SK-N-SH (cell line): Measurements from ENCODE around the gene OGG1. TPM values are rescaled to one million over a fixed set of nuclear protein-coding genes. Genes with fewer than 3 reads are reported as not detected.

Experiments
- CTCF ChIA-PET: fragments of 300-600, 350-600 bp; formaldehyde crosslinking; extraction: SDS; loops from one replicate; lab custom pipeline; 2021; lab: Yijun Ruan, JAX
- POLR2A ChIA-PET: fragments of 350-600 bp; sonication (Branson Sonifier 250); formaldehyde crosslinking; extraction: SDS; loops from one replicate; lab custom pipeline; 2020; ENCODE audit warnings: antibody characterized with exemption, inconsistent platforms; lab: Yijun Ruan, JAX
- DNase-seq: peaks from one replicate; pipeline ENCODE4 v3.0.0; 2012
- H2AFZ ChIP-seq: fragments of 200-600 bp; sonication (generic); 2 replicates; pipeline ENCODE4 v1.8.1; 2016; ENCODE audit warnings: antibody characterized with exemption, mild to moderate bottlenecking, low read depth
- H3F3A ChIP-seq: fragments of 200-600 bp; sonication (generic); replicated peaks from 2 replicates; pipeline ENCODE3; 2016; ENCODE audit warnings: antibody characterized with exemption, mild to moderate bottlenecking; ENCODE audit not compliant: insufficient read depth
- H3K27ac ChIP-seq, 2 experiments: fragments of 200-500 bp in 1 of 2; fragments of 200-600 bp in 1 of 2; sonication (Bioruptor generic) in 1 of 2; sonication (generic), shearing (Covaris generic) in 1 of 2; 2 replicates each; pipeline versions ENCODE4 v1.5.1 to v1.6.1; 2014 to 2016; ENCODE audit warnings: low read depth in 2 of 2, inconsistent platforms in 1 of 2, low read length in 1 of 2, mild to moderate bottlenecking in 1 of 2, mixed read lengths in 1 of 2
- H3K27me3 ChIP-seq: fragments of 200-600 bp; sonication (generic), shearing (Covaris generic); 2 replicates; pipeline ENCODE4 v1.6.1; 2016; ENCODE audit warnings: mixed run types; ENCODE audit not compliant: insufficient read depth
- H3K36me3 ChIP-seq, 2 experiments: fragments of 200-500 bp in 1 of 2; fragments of 200-600 bp in 1 of 2; sonication (Bioruptor generic) in 1 of 2; sonication (generic) in 1 of 2; replicated peaks in 1 of 2; 2 replicates each; pipeline versions ENCODE3 to v1.5.1; 2014 to 2016; ENCODE audit warnings: low read length in 1 of 2, mild to moderate bottlenecking in 1 of 2; ENCODE audit not compliant: insufficient read depth in 2 of 2, control insufficient read depth in 1 of 2
- H3K4me1 ChIP-seq, 2 experiments: fragments of 200-500 bp in 1 of 2; fragments of 200-600 bp in 1 of 2; sonication (Bioruptor generic) in 1 of 2; sonication (generic), shearing (Covaris generic) in 1 of 2; 2 replicates each; pipeline versions ENCODE4 v1.5.1 to v1.6.1; 2014 to 2016; ENCODE audit warnings: low read depth in 1 of 2, low read length in 1 of 2, mixed run types in 1 of 2; ENCODE audit not compliant: insufficient read depth in 2 of 2, control insufficient read depth in 1 of 2
- H3K4me2 ChIP-seq: fragments of 200-600 bp; sonication (generic), shearing (Covaris generic); 2 replicates; pipeline ENCODE4 v1.6.1; 2017; ENCODE audit warnings: mixed run types
- H3K4me3 ChIP-seq, 2 experiments: fragments of 200-500 bp in 1 of 2; fragments of 200-600 bp in 1 of 2; sonication (Bioruptor generic) in 1 of 2; sonication (generic), shearing (Covaris generic) in 1 of 2; 2 replicates each; pipeline versions ENCODE4 v1.5.1 to v1.8.1; 2014 to 2016; ENCODE audit warnings: low read depth in 2 of 2, inconsistent platforms in 1 of 2, low read length in 1 of 2, mild to moderate bottlenecking in 1 of 2, mixed read lengths in 1 of 2, moderate library complexity in 1 of 2
- H3K79me2 ChIP-seq: fragments of 200-600 bp; sonication (generic); 2 replicates; pipeline ENCODE4 v1.8.1; 2017; ENCODE audit warnings: mild to moderate bottlenecking; ENCODE audit not compliant: insufficient read depth
- H3K9ac ChIP-seq: fragments of 200-600 bp; sonication (generic); 2 replicates; pipeline ENCODE4 v1.6.1; 2017; ENCODE audit warnings: mixed run types
- H3K9me2 ChIP-seq: fragments of 200-600 bp; sonication (generic); 2 replicates; pipeline ENCODE4 v1.6.1; 2017; ENCODE audit warnings: mixed run types
- H3K9me3 ChIP-seq: fragments of 200-600 bp; sonication (generic); 2 replicates; pipeline ENCODE4 v1.6.1; 2017; ENCODE audit warnings: mixed run types, mild to moderate bottlenecking, moderate library complexity
- H4K20me1 ChIP-seq: fragments of 200-600 bp; sonication (generic); 2 replicates; pipeline ENCODE4 v1.6.1; 2017; ENCODE audit warnings: mild to moderate bottlenecking, mixed run types; ENCODE audit not compliant: insufficient read depth
- CHD2 ChIP-seq: fragments of 150-350 bp; IDR thresholded peaks from 2 replicates; pipeline ENCODE4 v1.6.1; 2018; ENCODE audit warnings: low read length; ENCODE audit not compliant: partially characterized antibody
- EP300 ChIP-seq, 2 experiments: IDR thresholded peaks; 2 replicates each; pipeline versions ENCODE4 v1.4.0 to v1.6.1; 2012; ENCODE audit warnings: borderline replicate concordance in 1 of 2, low read depth in 1 of 2, low read length in 1 of 2
- EZH2phosphoT487 ChIP-seq: fragments of 200-600 bp; sonication (generic); IDR thresholded peaks from 2 replicates; pipeline ENCODE4 v1.6.1; 2017; ENCODE audit warnings: low read depth, mixed run types, mild to moderate bottlenecking, antibody characterized with exemption, moderate library complexity, borderline replicate concordance
- FOSL2 ChIP-seq: IDR thresholded peaks from 2 replicates; pipeline ENCODE4 v1.4.0; 2012; ENCODE audit warnings: low read depth, mild to moderate bottlenecking, moderate library complexity, borderline replicate concordance
- FOXJ3 ChIP-seq: sonication (generic); formaldehyde crosslinking; IDR thresholded peaks from 2 replicates; pipeline ENCODE4 v1.5.1; 2020; ENCODE audit warnings: mild to moderate bottlenecking, missing genetic modification reagents
- FOXM1 ChIP-seq: IDR thresholded peaks from 2 replicates; pipeline ENCODE4 v1.4.0; 2012; ENCODE audit warnings: low read depth, mild to moderate bottlenecking
- MEF2A ChIP-seq: IDR thresholded peaks from 2 replicates; pipeline ENCODE4 v1.4.0; 2012; ENCODE audit warnings: low read depth, borderline replicate concordance
- MXI1 ChIP-seq: IDR thresholded peaks from 2 replicates; pipeline ENCODE4 v1.6.1; 2012; ENCODE audit warnings: mild to moderate bottlenecking, low read depth, low read length, improper control_type of control experiment
- RAD21 ChIP-seq: IDR thresholded peaks from 2 replicates; pipeline ENCODE4 v1.6.1; 2012; ENCODE audit warnings: mild to moderate bottlenecking, low read length
- RCOR1 ChIP-seq: fragments of 150-350 bp; IDR thresholded peaks from 2 replicates; pipeline ENCODE4 v1.6.1; 2017; ENCODE audit warnings: antibody characterized with exemption, low read length
- RXRA ChIP-seq: IDR thresholded peaks from 2 replicates; pipeline ENCODE4 v1.4.0; 2012; ENCODE audit warnings: low read depth, mild to moderate bottlenecking, borderline replicate concordance
- SIN3A ChIP-seq: IDR thresholded peaks from 2 replicates; pipeline ENCODE4 v1.6.1; 2012; ENCODE audit warnings: low read depth, mild to moderate bottlenecking, low read length, moderate library complexity, borderline replicate concordance
- SMC3 ChIP-seq: IDR thresholded peaks from 2 replicates; pipeline ENCODE4 v1.6.1; 2012; ENCODE audit warnings: low read depth, low read length, improper control_type of control experiment
- WGBS: methylation state at CpG from one replicate; pipeline ENCODE4 v1.1.6; 2017; ENCODE audit warnings: low lambda C conversion rate; 5-methylcytosine and 5-hydroxymethylcytosine counted together
- polyA plus RNA-seq, 3 experiments: library from polyadenylated mRNA; depleted of rRNA; stranded (reverse); fragments of >200 nt; gene quantifications; 2 replicates each; pipeline ENCODE4 v1.2.3, GENCODE V29; 2012
- TF ChIP-seq, protein P1 (sequence below): IDR thresholded peaks from 2 replicates; pipeline ENCODE4 v1.4.0; 2012; ENCODE audit warnings: low read depth, borderline replicate concordance
- TF ChIP-seq, protein P2 (sequence below): fragments of 200-600 bp; sonication (generic); IDR thresholded peaks from 2 replicates; pipeline ENCODE4 v1.6.1; 2017; ENCODE audit warnings: antibody characterized with exemption, mild to moderate bottlenecking, moderate library complexity
- TF ChIP-seq, protein P3 (sequence below): IDR thresholded peaks from 2 replicates; pipeline ENCODE4 v1.4.0; 2012; ENCODE audit warnings: low read depth, borderline replicate concordance
- TF ChIP-seq, protein P4 (sequence below): IDR thresholded peaks from 2 replicates; pipeline ENCODE4 v1.4.0; 2012; ENCODE audit warnings: low read depth
- TF ChIP-seq, protein P5 (sequence below): fragments of 150-350 bp; IDR thresholded peaks from 2 replicates; pipeline ENCODE4 v1.6.1; 2017; ENCODE audit warnings: antibody characterized with exemption, low read length, low read depth, borderline replicate concordance

OGG1 gene
- polyA plus RNA-seq, 1 of the 3 experiments (the other 2 are of a cell fraction): 26.8 TPM

DNA sequence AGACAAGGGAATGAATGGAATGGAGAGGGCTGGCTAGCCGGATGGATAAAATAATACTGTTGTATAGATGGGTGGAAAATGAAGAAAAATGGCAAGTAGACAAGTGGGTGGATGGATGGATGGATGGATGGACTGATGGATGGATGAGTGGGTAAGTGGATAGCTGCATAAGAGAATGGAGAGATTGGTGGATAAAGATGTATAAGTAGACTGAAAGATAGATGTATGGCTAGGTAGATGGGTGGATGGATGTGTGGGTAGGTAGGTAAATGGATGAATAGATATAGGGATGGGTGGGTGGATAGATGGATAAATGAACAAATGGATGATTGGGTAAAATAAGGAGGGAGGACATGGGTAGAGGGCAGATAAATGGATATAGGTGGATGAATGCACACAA, 32.2 kb upstream of the OGG1 start:
- no peak overlapping the region for H3K27ac ChIP-seq
- no peak overlapping the region for H3K9ac ChIP-seq
- DNase-seq: no peak
- no peaks in the 10 kb centered on the region for H3K9me2 ChIP-seq
- no peaks in the 10 kb centered on the region for H3K79me2 ChIP-seq
- peaks cover 15% of the 10 kb centered on the region for H3F3A ChIP-seq
- TF ChIP-seq SMC3 (no peak), RXRA (no peak), CHD2 (no peak), MXI1 (no peak), RCOR1 (no peak)
- TF ChIP-seq, protein P1, sequence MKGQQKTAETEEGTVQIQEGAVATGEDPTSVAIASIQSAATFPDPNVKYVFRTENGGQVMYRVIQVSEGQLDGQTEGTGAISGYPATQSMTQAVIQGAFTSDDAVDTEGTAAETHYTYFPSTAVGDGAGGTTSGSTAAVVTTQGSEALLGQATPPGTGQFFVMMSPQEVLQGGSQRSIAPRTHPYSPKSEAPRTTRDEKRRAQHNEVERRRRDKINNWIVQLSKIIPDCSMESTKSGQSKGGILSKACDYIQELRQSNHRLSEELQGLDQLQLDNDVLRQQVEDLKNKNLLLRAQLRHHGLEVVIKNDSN: no peak
- TF ChIP-seq, protein P2, sequence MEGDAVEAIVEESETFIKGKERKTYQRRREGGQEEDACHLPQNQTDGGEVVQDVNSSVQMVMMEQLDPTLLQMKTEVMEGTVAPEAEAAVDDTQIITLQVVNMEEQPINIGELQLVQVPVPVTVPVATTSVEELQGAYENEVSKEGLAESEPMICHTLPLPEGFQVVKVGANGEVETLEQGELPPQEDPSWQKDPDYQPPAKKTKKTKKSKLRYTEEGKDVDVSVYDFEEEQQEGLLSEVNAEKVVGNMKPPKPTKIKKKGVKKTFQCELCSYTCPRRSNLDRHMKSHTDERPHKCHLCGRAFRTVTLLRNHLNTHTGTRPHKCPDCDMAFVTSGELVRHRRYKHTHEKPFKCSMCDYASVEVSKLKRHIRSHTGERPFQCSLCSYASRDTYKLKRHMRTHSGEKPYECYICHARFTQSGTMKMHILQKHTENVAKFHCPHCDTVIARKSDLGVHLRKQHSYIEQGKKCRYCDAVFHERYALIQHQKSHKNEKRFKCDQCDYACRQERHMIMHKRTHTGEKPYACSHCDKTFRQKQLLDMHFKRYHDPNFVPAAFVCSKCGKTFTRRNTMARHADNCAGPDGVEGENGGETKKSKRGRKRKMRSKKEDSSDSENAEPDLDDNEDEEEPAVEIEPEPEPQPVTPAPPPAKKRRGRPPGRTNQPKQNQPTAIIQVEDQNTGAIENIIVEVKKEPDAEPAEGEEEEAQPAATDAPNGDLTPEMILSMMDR: no peak
- H3K4me3 ChIP-seq: no peak overlapping the region
- peaks cover 0 to 2% of the 10 kb centered on the region in 2 experiments; a peak in 1 of 4 replicates for H3K4me1 ChIP-seq
- WGBS: 47% methylated on average over 1 of the region's 1 CpG
- H3K27me3 ChIP-seq: no peaks in the 10 kb centered on the region; the same call in 1 of the 2 replicates
- ChIA-PET POLR2A (no interaction called here), CTCF (interaction anchor here (1.2 to 1.5 kb wide), 2 partner anchors 9 to 13 kb away, joined by 3 to 5 read pairs; no protein-coding TSS in a partner anchor)
- no peaks in the 10 kb centered on the region for H4K20me1 ChIP-seq
- no peak overlapping the region for H3K4me2 ChIP-seq
- no peak overlapping the region for H2AFZ ChIP-seq
- no peaks in the 10 kb centered on the region for H3K9me3 ChIP-seq
- no peaks in the 10 kb centered on the region for H3K36me3 ChIP-seq

DNA sequence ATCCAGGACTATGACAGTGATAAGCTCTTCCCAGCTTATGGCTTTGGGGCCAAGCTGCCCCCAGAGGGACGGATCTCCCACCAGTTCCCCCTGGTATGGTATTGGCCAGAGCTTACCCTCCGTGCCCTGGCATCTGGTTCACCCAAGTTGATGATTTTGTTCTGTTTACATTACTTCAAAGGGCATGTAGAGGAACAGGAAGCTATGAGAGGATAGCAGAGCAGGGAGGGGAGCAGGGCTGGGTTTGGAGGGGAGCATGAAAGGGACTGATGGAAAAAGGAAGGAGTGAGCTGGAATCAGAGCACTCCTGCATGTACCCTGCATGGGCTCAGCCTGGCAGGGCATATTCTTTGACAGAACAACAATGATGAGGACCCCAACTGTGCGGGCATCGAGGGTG, 31.6 kb upstream of the OGG1 start:
- no peaks in the 10 kb centered on the region for H3K79me2 ChIP-seq
- H3K9me2 ChIP-seq: no peaks in the 10 kb centered on the region
- peaks cover 0 to 2% of the 10 kb centered on the region in 2 experiments; a peak in 1 of 4 replicates for H3K4me1 ChIP-seq
- CTCF ChIA-PET: interaction anchor here (1.2 to 1.5 kb wide), 2 partner anchors 9 to 12 kb away, joined by 3 to 5 read pairs; no protein-coding TSS in a partner anchor
- no peak overlapping the region for H3K4me3 ChIP-seq
- no peak for DNase-seq
- no peaks in the 10 kb centered on the region for H3K27me3 ChIP-seq
- no peaks in the 10 kb centered on the region for H4K20me1 ChIP-seq
- no peak overlapping the region for H2AFZ ChIP-seq
- no peak overlapping the region for H3K9ac ChIP-seq
- 55% methylated on average over 4 of the region's 4 CpGs for WGBS
- no peaks in the 10 kb centered on the region for H3K9me3 ChIP-seq
- H3F3A ChIP-seq: peaks cover 15% of the 10 kb centered on the region
- POLR2A ChIA-PET: no interaction called here
- no peak overlapping the region for H3K27ac ChIP-seq
- H3K4me2 ChIP-seq: no peak overlapping the region
- H3K36me3 ChIP-seq: no peaks in the 10 kb centered on the region
- TF ChIP-seq CHD2 (no peak), FOXJ3 (CRISPR knock-in tag) (no peak), FOSL2 (no peak), RCOR1 (no peak), SMC3 (no peak), MXI1 (no peak), EP300 (IDR thresholded peaks at IDR 0.05; ENCODE audit: borderline replicate concordance in 1 of 2, low read depth in 1 of 2, low read length in 1 of 2) (no peak), EZH2phosphoT487 (no peak), RAD21 (no peak), SIN3A (no peak), MEF2A (no peak), FOXM1 (no peak)
- TF ChIP-seq, protein P3, sequence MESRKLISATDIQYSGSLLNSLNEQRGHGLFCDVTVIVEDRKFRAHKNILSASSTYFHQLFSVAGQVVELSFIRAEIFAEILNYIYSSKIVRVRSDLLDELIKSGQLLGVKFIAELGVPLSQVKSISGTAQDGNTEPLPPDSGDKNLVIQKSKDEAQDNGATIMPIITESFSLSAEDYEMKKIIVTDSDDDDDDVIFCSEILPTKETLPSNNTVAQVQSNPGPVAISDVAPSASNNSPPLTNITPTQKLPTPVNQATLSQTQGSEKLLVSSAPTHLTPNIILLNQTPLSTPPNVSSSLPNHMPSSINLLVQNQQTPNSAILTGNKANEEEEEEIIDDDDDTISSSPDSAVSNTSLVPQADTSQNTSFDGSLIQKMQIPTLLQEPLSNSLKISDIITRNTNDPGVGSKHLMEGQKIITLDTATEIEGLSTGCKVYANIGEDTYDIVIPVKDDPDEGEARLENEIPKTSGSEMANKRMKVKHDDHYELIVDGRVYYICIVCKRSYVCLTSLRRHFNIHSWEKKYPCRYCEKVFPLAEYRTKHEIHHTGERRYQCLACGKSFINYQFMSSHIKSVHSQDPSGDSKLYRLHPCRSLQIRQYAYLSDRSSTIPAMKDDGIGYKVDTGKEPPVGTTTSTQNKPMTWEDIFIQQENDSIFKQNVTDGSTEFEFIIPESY: no peak
- TF ChIP-seq, protein P4, sequence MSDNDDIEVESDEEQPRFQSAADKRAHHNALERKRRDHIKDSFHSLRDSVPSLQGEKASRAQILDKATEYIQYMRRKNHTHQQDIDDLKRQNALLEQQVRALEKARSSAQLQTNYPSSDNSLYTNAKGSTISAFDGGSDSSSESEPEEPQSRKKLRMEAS: no peak
- TF ChIP-seq, protein P2: no peak
- TF ChIP-seq, protein P5, sequence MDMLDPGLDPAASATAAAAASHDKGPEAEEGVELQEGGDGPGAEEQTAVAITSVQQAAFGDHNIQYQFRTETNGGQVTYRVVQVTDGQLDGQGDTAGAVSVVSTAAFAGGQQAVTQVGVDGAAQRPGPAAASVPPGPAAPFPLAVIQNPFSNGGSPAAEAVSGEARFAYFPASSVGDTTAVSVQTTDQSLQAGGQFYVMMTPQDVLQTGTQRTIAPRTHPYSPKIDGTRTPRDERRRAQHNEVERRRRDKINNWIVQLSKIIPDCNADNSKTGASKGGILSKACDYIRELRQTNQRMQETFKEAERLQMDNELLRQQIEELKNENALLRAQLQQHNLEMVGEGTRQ: no peak
